Measurements from ENCODE around the gene IFTAP.

IFTAP gene

GRCh38 chr11:36588099-36588498, 6.2 kb upstream of the IFTAP start:
- DNase-seq, result no peak

DNA sequence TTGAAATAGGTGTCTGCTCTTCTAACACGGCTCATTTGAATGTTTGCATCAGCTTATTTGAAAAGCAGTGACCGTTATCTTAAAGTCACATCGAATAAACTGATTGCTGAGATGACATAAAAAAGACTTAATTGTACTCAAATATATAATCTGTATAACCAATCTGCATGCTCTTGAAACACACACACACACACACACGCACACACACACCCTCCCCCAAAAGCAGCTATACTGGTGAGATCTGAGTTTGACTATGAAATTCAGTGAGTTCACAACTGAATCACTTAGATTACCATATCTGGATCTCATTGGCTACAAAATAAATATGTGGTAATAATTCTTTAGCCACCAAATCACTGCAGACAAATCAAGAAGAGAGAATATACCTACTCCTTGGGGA, 3.8 kb upstream of the IFTAP start:
- DNase-seq, result no peak

DNA sequence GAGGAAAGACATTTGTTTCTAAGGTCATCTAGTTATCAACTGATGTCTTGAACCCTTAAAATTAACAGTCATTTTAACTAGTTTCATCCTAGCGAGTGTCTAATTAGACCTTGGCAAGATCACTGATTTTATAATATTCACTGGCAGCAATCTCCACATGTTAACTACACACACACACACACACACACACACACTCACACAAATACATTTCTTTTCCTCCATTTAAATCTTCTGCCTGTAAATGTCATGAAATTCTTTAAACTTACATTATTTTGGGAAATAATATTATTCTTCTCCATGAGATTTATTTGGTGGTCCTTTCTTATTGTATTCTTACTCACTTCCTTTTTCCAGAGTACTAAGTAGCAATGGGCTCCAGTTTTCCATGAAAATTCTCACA, 2.9 kb upstream of the IFTAP start:
- DNase-seq, result no peak

DNA sequence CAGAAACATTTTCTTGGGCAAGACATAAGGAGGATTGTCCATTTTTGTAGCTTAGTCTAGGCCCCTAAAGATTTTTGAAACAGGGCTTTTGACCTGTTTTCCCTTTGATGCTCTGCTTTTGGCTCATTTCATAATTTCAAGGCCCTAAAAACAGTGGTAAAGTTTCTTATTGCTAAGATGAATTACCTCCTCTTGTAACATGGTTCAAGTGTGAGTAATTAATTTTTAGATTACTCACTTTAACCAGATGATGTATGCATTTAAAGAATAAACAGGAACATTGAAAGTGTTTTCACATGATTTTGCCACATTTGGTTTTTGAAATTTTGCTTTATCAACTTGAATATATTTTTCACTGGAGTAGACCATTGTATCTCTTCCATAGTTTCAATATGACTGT, 2.6 kb downstream of the IFTAP start:
- DNase-seq, result no peak

- DNase-seq, result no peak
Measured at GRCh38 chr11:36598051-36598450, 3.7 kb downstream of the IFTAP start, which contains the start of gene RAG2. TSS of gene RAG2 (minus strand) at chr11:36598236. CDS start at chr11:36594168, 4,068 bp downstream.

GRCh38 chr11:36600180-36600579, 5.9 kb downstream of the IFTAP start:
- DNase-seq, result no peak

DNA sequence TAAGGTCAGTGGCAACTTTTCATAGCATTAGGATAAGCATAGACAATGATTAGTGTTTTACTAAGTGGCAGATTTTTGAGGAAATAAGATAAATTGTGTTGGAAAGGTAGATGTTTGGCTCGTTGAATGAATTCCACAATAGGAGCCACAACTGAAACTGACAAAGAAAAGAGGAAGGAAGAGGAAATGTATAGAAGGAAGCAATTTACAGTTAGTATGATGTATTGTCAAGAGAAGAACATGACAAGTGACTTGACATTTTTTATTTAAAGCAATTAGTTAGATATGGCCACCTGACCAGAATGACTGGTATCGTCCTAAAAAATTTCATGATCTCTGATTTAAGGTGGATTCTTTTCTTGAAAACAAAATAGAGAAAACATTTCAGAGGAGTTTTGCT, 6.9 kb downstream of the IFTAP start:
- DNase-seq, result no peak

GRCh38 chr11:36602135-36602534, 7.8 kb downstream of the IFTAP start:
- no peak for DNase-seq

DNA sequence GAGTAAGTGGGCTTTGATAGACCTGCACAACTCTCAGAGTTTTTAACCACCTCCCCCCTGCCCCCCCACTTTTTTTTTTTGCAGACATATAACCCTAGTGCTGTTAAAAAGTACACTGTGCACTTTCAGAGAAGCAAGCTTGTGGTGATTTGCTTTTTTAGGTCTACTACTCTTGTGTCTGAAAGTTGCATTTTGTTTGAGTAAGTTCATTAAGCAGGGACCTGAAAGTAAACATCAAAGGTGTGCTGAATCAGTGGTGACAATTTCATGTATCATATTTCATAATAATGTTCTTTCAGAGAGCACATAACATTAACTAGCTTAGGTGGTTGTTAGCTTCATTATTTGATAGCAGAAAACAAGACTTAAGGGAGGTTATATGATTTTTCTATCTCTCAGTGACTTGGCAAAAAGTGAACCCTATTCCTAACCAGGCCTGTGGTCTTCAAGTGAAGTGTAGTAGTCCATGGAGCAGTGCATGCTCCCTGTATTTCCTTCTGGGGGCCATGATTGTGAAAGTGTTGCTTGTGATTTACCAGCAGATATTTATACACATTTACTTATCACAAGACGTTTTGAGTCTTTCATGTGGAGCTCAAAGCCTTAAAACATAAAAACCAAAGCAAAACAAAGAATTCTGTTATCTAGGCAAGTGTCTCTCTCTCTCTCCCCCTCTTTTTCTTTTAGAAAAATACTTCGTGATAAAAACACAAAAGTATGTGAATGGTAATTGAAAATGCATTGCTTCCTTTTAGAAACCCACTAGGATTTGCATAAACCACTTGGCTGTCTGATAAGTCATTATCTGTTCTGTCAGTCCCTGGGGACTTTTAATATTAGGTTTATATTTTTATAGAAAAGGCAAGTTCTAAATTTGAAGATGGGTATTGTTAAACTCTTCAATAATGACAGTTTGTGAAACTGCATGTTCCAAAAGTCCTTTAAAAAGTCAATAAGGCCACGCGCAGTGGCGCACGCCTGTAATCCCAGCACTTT, 11.2 kb downstream of the IFTAP start:
- DNase-seq, result no peak

DNA sequence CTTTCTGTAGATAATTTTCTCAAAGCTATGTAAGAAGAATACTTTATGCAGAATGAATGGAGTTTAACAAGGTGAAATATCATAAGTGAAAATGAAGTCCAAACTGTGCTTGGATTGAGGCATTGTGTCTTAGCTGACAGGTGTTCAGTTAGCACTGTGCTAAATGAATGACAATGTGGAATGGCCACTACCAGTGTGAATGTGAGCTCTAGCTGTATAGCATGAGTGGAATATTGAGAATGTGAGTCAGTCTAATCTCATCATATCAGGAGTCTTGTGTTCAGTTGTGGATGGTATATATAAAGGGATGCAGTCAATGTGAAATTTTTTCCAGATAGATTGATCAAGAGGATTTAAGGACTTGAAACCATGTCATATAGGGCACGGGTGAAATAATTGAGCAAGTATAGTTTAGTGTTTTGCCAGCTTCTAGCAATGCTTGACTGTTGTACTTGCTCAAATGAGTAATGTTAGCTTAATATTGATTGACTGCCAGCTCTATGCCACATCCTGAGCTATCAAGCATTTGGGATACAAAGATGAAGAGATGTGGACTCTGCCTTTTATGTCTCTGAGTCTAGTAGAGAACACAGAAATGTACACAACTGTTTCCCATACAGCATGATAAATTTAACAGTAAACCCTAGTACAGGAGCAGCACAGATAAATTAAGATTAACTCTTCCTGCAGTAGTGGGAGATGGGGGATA, 14.3 kb downstream of the IFTAP start:
- no peak for DNase-seq

DNA sequence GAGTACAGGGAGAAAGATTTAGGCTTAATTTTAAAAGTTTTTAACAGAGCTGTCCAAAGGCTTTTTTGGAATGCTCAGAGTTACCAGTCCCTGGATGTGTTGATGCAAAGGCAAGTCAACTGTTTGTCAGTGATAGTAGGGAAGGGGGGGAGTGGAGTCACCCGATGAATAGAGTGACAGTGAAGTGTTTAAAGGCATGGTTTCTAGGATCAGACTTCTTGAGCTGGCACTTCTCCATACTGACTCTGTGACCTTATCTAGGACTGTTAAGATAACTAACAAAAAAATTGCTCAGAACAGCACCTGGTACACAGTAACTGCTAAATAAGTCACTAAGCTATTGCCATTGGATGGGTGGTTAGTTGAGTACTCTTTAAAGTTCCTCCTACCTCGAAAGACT, 15.1 kb downstream of the IFTAP start:
- no peak for DNase-seq

- no peak for DNase-seq
Measured at GRCh38 chr11:36615826-36616225, 21.5 kb downstream of the IFTAP start.

DNA sequence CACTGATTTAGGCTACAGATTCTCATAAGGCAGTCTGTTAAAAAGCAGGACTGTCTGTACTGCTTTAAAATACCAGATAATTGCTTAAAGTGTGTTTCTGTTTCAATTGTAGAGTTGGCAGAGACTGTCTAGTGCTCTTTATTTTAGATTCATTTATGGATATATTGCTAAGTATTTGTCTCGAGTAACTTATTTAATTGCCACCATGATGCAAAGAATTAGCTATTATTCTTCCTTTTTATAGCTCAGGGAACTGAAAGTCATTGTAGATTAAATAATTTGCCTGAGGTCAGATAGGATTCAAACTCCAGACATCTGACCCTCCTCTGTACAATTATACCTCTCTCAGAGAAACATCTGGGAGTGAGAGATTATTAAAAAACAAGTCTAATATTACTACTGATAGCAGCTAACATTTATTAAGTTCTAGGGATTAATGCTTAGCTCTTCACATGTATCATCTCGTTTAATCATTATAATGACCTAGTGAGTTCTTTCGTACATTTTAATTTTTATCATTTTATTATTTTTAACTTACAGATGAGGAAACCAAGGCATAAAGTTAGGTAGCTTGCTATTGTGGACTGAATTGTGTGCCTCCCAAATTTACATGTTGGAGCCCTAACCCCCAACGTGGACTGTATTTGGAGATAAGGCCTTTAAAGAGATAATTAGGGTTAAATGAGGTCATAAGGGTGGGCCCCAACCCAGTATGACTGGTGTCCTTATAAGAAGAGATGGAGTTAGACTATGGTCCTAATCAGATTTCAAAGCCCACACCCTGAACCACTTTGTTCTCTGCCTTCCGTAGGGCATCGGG, 23.5 kb downstream of the IFTAP start:
- no peak for DNase-seq

DNA sequence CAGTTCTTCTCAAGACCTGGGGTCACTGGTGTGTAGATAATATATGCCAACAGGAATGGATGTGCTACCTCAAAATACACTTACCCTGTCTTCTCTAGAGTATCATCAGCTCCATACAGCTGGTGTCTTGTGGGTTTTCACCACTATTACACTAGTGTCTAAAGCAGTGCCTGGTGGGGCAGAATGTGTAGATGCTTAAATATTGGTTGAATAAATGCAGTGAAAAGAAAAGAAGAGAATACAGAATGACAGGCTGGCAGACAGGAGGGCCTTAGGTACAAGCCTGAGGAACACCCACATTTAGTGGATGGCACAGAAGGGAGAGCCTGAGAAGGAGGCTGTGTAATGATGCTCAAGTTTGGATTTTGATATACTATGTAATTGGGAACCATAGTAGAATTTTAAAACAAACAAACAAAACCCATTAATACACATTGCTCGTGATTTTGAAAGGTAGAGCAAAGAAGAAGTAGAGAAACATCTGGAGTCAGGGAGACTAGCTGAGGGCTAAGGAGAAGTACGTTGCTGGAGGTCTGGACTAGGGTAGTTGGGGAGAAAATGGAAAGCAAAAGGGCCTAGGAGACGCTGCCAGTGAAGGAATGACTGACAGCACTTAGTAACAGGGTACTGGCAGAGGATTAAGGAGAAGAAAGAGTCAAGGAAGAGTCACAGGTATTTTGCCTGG, 24.2 kb downstream of the IFTAP start:
- DNase-seq, result no peak

DNA sequence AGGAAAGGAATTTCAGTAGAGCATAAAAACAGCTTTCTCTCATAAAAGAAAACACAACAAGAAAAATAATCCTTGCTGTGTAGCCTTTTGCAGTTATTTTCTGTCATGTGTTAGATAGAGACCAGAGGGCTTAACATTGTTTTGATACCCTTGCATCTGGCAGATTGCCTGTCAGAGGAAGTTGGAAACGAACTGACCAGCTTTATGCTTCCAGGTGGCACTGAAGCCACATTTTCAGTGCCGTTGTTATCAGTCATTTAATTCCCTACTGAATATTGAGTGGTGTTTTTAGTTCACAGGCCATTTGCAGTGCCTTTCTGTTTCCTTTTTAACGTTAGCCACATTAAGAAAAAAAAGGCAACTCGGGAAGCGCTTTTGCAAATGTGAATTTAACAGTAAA, 25.2 kb downstream of the IFTAP start:
- peak; percentile 37 for DNase-seq

- no peak for DNase-seq
Measured at GRCh38 chr11:36620246-36620645, 25.9 kb downstream of the IFTAP start.

GRCh38 chr11:36622431-36623136, 28.3 kb downstream of the IFTAP start:
- no peak for DNase-seq

- DNase-seq, result no peak
Measured at GRCh38 chr11:36623494-36623893, 29.2 kb downstream of the IFTAP start.

GRCh38 chr11:36627006-36627405, 32.7 kb downstream of the IFTAP start:
- DNase-seq, result no peak

- DNase-seq, result no peak
Measured at GRCh38 chr11:36627471-36627870, 33.2 kb downstream of the IFTAP start.

DNA sequence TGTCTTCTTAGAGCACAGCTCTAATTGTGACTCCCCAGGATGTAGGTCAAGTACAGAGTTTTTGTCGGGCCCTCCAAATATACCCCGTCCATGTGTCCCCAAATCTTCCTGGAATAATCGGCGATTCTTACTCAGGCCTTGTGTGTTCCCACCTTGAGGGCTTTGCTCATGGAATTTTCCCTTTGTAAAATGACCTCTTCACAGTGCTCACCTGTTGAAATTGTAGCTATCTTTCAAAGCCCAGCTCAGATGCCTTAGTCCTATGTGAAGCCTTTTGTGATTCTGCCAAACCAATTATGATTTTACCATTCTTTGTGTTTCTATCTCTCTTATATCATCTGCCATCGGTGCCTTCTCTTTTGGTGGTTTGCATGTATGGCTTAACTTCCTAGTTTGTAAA, 33.8 kb downstream of the IFTAP start:
- DNase-seq, result no peak

All from right kidney (tissue), 1 donor.